Measurements from ENCODE around the gene HTRA2.

HTRA2 gene

GRCh38 chr2:74537140-74537539, 7.4 kb downstream of the HTRA2 start:
- Histone ChIP-seq H4K20me1 (ENCODE audit: insufficient read depth, low read length) (no peaks in the 10 kb centered on the region), H3F3A (ENCODE audit: insufficient read depth, low read length) (no peaks in the 10 kb centered on the region), H3K36me3 (ENCODE audit: insufficient read depth, low read length) (peaks cover 14% of the 10 kb centered on the region), H3K4me1 (ENCODE audit: insufficient read depth, low read length, severe bottlenecking) (peaks cover 5% of the 10 kb centered on the region), H3K27ac (ENCODE audit: low read depth, low read length, poor library complexity, severe bottlenecking) (no peak overlapping the region), H3K9me3 (ENCODE audit: low read length) (no peaks in the 10 kb centered on the region), H3K4me2 (ENCODE audit: low read length) (no peak overlapping the region), H3K27me3 (ENCODE audit: insufficient read depth, low read length) (no peaks in the 10 kb centered on the region), H2AFZ (ENCODE audit: low read length) (no peak overlapping the region), H3K9ac (ENCODE audit: low read length) (no peak overlapping the region), H3K9me2 (ENCODE audit: low read depth, low read length) (no peaks in the 10 kb centered on the region), H3K4me3 (ENCODE audit: low read depth, low read length, poor library complexity, severe bottlenecking) (no peak overlapping the region), H3K79me2 (ENCODE audit: insufficient read depth, low read length) (no peaks in the 10 kb centered on the region)
- TF ChIP-seq CTCF (IDR thresholded peaks at IDR 0.05; ENCODE audit: low read length) (no peak), EZH2 (IDR thresholded peaks at IDR 0.05; ENCODE audit: borderline replicate concordance, low read length) (no peak)

GRCh38 chr2:74538881-74539339, 9.2 kb downstream of the HTRA2 start:
- Histone ChIP-seq H3K27me3 (ENCODE audit: insufficient read depth, low read length) (no peaks in the 10 kb centered on the region), H2AFZ (ENCODE audit: low read length) (no peak overlapping the region), H3K9me3 (ENCODE audit: low read length) (no peaks in the 10 kb centered on the region), H3F3A (ENCODE audit: insufficient read depth, low read length) (no peaks in the 10 kb centered on the region), H3K9me2 (ENCODE audit: low read depth, low read length) (no peaks in the 10 kb centered on the region), H3K9ac (ENCODE audit: low read length) (no peak overlapping the region), H4K20me1 (ENCODE audit: insufficient read depth, low read length) (no peaks in the 10 kb centered on the region), H3K4me1 (ENCODE audit: insufficient read depth, low read length, severe bottlenecking) (peaks cover 5% of the 10 kb centered on the region), H3K4me2 (ENCODE audit: low read length) (no peak overlapping the region), H3K79me2 (ENCODE audit: insufficient read depth, low read length) (no peaks in the 10 kb centered on the region), H3K4me3 (ENCODE audit: low read depth, low read length, poor library complexity, severe bottlenecking) (no peak overlapping the region), H3K36me3 (ENCODE audit: insufficient read depth, low read length) (no peaks in the 10 kb centered on the region), H3K27ac (ENCODE audit: low read depth, low read length, poor library complexity, severe bottlenecking) (no peak overlapping the region)
- TF ChIP-seq CTCF (IDR thresholded peaks at IDR 0.05; ENCODE audit: low read length) (no peak), EZH2 (IDR thresholded peaks at IDR 0.05; ENCODE audit: borderline replicate concordance, low read length) (no peak)

GRCh38 chr2:74540291-74540690, 10.6 kb downstream of the HTRA2 start:
- Histone ChIP-seq H3K9me2 (ENCODE audit: low read depth, low read length) (no peaks in the 10 kb centered on the region), H3K9me3 (ENCODE audit: low read length) (no peaks in the 10 kb centered on the region), H3K36me3 (ENCODE audit: insufficient read depth, low read length) (no peaks in the 10 kb centered on the region), H2AFZ (ENCODE audit: low read length) (no peak overlapping the region), H3K79me2 (ENCODE audit: insufficient read depth, low read length) (no peaks in the 10 kb centered on the region), H3F3A (ENCODE audit: insufficient read depth, low read length) (no peaks in the 10 kb centered on the region), H3K27me3 (ENCODE audit: insufficient read depth, low read length) (no peaks in the 10 kb centered on the region), H3K4me3 (ENCODE audit: low read depth, low read length, poor library complexity, severe bottlenecking) (no peak overlapping the region), H4K20me1 (ENCODE audit: insufficient read depth, low read length) (no peaks in the 10 kb centered on the region), H3K9ac (ENCODE audit: low read length) (no peak overlapping the region), H3K4me1 (ENCODE audit: insufficient read depth, low read length, severe bottlenecking) (peaks cover 5% of the 10 kb centered on the region), H3K27ac (ENCODE audit: low read depth, low read length, poor library complexity, severe bottlenecking) (no peak overlapping the region), H3K4me2 (ENCODE audit: low read length) (no peak overlapping the region)
- TF ChIP-seq CTCF (IDR thresholded peaks at IDR 0.05; ENCODE audit: low read length) (no peak), EZH2 (IDR thresholded peaks at IDR 0.05; ENCODE audit: borderline replicate concordance, low read length) (no peak)

Measured in OCI-LY1 (cell line).